GM18868 (cell line): ENCODE results near the gene DBF4.
A peak's percentile ranks its signal among the peaks of the same experiment; 100 is the strongest.
"Not testable (repeated sequence)": the region's sequence is repeated elsewhere in the genome, so short reads cannot be mapped to it uniquely, and the experiment has no call there.

ENCODE experiments used
- ATAC-seq: cut with Tn5 transposase; IDR thresholded peaks from one replicate; pipeline ENCODE4 v1.9.1; 2021; ENCODE audit warnings: mild to moderate bottlenecking, moderate library complexity; ENCODE audit not compliant: unreplicated experiment

DBF4 gene

GRCh38 chr7:87878208-87878735 is 2.0 kb downstream of the DBF4 start:
- no peak for ATAC-seq

- no peak for ATAC-seq
Observed at GRCh38 chr7:87882151-87882937, 6.1 kb downstream of the DBF4 start.

GRCh38 chr7:87885018-87885417 is 8.7 kb downstream of the DBF4 start:
- ATAC-seq: no peak

- ATAC-seq: no peak
Observed at GRCh38 chr7:87886875-87887274, 10.6 kb downstream of the DBF4 start.

- ATAC-seq: no peak
Observed at GRCh38 chr7:87895363-87895762, 19.1 kb downstream of the DBF4 start.

- ATAC-seq: no peak
Observed at GRCh38 chr7:87899255-87899654, 23.0 kb downstream of the DBF4 start.

- ATAC-seq: not testable (repeated sequence)
Observed at GRCh38 chr7:87907136-87907906, 31.0 kb downstream of the DBF4 start.

- ATAC-seq: not testable (repeated sequence)
Observed at GRCh38 chr7:87908814-87909213, 32.5 kb downstream of the DBF4 start.

- ATAC-seq: no peak
Observed at GRCh38 chr7:87912121-87912520, 35.8 kb downstream of the DBF4 start.

GRCh38 chr7:87918740-87919139 is 42.4 kb downstream of the DBF4 start:
- ATAC-seq: no peak

- no peak for ATAC-seq
Observed at GRCh38 chr7:87919875-87920274, 43.6 kb downstream of the DBF4 start.

GRCh38 chr7:87920578-87920977 is 44.3 kb downstream of the DBF4 start:
- ATAC-seq: no peak

- not testable (repeated sequence) for ATAC-seq
Observed at GRCh38 chr7:87922759-87923395, 46.6 kb downstream of the DBF4 start.

- ATAC-seq: peak; percentile 98
Observed at GRCh38 chr7:87926581-87927461, 50.5 kb downstream of the DBF4 start.

- ATAC-seq: no peak
Observed at GRCh38 chr7:87933605-87933952, 57.3 kb downstream of the DBF4 start.

- peak; percentile 97 for ATAC-seq
Observed at GRCh38 chr7:87933953-87934698, 57.8 kb downstream of the DBF4 start, which contains the start of gene ADAM22. Gene ADAM22 (plus strand): TSS chr7:87934251. CDS start chr7:87934466, 215 bp downstream.

GRCh38 chr7:87934699-87935383 is 58.5 kb downstream of the DBF4 start:
- ATAC-seq: no peak

GRCh38 chr7:87935384-87935706 is 59.1 kb downstream of the DBF4 start:
- no peak for ATAC-seq

GRCh38 chr7:87941138-87941537 is 64.8 kb downstream of the DBF4 start:
- no peak for ATAC-seq
